Right hindlimb (tissue), 1 donor: ENCODE measurements around the gene ACLY.

ENCODE experiments used
- DNase-seq: peaks from one replicate; pipeline ENCODE4 v3.0.0-alpha.2; 2018

Gene ACLY

GRCh38 chr17:41918314-41919164 is at the start of gene ACLY:
Gene ACLY (minus strand): TSS chr17:41918951. CDS start chr17:41913873, 5,078 bp downstream.
- DNase-seq: peak; percentile 98

DNA sequence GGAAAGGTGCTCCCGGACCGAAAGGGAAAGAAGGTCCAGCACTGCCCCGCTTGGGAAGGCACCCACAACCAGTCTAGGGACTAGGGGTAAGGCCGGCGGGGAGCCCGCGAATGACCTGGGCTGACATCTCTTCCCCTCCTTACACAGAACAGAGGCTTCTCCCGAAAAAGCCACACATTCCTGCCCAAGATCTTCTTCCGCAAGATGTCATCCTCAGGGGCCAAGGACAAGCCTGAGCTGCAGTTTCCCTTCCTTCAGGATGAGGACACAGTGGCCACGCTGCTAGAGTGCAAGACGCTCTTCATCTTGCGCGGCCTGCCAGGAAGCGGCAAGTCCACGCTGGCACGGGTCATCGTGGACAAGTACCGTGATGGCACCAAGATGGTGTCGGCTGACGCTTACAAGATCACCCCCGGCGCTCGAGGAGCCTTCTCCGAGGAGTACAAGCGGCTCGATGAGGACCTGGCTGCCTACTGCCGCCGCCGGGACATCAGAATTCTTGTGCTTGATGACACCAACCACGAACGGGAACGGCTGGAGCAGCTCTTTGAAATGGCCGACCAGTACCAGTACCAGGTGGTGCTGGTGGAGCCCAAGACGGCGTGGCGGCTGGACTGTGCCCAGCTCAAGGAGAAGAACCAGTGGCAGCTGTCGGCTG is 49.3 kb upstream of the ACLY start:
- no peak for DNase-seq

DNA sequence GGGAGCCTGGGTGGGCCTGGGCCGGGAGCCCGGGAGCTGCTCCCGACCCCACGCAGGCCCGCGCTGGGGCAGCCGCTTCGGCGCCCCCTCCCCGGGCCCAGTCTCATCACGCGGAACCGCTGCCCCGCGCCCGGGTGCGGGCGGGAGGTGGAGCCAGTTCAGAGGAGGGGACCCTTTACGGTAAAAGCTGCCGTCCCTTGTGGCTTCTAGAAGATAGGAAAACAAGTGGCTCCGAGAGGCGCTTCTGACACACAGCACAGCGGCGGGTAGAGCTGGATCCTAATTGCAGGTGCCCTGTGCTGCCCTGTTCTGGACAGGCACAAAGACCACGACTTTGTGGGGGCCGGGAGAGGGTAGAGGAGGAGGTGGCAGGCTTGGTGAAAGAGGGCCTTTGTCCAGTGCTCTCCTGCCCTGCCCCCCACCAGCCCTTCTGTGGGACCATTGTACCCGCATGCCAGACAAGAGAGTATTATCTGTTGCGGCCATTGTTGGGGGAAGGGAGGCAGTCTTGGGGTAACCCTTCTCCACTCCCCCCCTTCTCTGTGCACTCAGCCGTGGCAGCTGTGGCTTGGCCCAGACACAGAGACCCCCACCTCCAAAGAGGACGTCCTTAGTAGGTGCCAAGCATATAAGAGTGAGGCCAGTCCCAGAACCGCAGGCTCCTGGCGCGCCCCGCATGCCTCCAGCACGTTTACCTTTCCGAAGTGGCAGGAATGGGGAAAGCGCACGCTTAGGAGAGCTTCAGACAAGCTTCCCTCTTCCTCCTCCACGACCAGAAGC is 48.6 kb upstream of the ACLY start:
- DNase-seq: peak; percentile 54

DNA sequence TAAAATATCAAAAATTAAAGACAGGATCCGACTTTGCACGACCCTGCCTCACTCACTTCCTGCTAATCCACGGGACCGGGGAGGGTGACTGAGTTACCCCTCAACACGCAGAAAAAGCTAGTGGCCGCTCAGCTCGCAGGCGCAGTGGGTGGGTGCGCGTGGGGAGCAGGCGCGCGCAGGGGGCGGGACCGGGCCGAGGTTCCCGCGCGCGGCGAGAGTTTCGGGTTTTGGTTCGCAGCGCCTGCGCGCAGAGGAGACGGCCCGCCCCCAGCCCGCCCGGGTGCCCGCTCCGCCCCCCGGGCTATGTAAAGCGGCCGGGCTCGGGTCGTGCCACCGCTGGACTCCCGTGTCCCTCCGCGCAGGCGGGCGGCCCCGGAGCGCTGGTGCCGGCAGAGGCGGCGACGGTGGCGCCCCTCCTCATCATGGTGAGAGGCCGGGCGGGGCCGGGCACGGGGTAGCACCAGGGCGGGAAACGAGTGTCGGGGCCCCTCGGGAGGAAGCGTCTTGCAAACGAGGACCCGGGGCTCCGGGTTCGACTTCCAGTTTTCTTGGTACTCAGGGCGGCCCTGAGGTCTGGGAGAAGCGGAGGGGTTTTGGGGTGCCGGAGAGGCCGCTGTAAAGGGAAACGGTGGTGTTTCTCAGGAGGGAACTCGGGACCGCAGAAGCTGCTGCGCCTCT is 47.9 kb upstream of the ACLY start, which contains the start of gene CNP:
CNP (plus strand) TSS at position 333 of the 678 bp plus-strand sequence; CDS start at position 423, 90 bp downstream.
- DNase-seq: peak; percentile 92

DNA sequence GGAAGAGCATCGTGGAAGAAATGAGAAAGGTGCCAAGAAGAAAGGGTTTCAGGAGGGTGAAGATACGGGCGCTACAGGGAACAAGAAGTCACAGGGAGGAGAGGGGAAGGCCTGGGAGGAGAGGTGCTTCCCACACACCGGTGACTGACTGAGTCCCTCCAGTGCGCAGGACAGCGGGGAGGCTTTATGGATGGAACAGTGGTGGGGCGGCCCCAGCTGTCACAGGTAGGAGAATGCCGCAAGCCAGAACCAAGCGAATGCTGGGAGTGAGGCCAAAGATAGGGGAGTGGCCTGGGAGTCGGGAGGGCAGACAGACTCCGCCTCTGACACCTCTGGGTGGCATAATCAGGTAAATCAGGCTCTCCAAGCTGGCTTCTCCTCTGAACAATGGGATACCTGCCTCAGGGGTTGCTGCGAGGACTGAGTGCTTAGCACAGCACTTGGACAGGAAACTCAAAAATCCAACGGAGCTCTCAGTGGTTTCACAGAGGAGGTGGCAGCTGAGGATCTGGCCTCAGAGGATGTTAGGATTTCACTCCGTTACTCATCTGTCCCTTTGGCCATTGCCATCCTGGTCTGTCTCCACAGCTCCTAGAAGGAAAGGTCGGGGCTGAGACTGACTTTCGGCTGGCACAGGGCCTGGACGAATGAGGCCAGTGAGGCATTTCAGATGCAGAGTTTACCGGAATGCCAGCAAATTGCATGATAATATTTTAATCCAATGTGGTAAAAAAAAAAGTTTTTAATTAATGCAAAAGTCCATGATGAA is 47.1 kb upstream of the ACLY start:
- peak; percentile 55 for DNase-seq

- peak; percentile 88 for DNase-seq
Observed at GRCh38 chr17:41962768-41963434, 44.1 kb upstream of the ACLY start.

DNA sequence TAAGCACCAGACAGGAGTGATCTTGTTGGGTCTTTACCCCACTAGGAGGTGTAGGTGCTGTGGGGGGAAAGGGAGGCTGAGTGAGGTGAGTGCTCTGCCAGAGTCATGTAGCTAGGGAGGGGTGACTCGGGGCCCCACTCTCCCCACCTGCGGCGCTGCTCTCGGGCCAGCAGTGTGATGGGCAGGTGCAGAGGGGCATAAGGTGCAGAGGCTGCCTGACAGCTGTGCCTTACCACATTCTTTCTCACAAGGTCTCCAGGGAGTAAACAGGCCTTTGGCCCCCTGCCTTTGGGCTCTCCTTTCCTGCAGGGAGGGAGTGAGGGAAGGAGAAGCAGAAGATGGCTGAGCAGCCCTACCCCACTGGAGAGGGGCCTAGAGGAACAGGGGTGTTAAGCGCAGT is 43.4 kb upstream of the ACLY start:
- DNase-seq: no peak

DNA sequence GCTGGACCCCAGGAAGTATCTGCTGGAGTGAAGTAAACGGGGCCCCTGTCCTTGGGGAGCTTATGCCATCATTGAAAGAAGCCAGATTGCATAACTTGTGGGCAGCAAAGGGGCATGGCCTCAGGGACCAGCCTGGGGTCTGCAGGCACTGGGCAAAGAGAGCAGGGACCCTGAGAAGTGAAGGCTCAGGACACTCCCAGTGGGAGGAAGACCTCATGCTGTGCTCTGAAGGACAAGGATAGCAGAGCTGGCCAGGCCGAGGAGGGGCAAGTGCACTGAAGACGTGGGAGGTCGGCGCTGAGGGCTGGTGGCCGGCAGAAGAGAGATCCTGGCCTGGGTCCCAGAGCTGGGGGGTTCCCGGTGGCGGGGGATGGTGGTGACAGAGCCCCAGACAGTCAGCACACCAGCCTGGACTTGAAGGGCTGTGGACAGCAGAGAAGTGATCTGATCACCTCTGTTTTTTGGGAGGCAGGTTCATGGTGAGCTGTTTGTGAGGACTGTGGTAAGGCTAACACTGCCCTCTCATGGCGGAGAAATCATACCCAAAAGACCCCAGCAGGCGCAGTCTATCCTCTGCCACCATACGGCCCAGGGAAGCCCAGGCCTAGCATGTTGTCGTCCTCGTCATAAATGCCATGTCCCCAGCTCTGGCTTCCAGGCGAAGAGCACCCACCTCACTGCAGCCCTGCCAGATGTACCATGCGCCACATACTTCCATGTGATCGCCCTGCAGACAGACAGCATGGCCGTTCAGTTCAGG is 40.8 kb upstream of the ACLY start:
- peak; percentile 49 for DNase-seq

- DNase-seq: no peak
Observed at GRCh38 chr17:41959030-41959335, 40.2 kb upstream of the ACLY start.

DNA sequence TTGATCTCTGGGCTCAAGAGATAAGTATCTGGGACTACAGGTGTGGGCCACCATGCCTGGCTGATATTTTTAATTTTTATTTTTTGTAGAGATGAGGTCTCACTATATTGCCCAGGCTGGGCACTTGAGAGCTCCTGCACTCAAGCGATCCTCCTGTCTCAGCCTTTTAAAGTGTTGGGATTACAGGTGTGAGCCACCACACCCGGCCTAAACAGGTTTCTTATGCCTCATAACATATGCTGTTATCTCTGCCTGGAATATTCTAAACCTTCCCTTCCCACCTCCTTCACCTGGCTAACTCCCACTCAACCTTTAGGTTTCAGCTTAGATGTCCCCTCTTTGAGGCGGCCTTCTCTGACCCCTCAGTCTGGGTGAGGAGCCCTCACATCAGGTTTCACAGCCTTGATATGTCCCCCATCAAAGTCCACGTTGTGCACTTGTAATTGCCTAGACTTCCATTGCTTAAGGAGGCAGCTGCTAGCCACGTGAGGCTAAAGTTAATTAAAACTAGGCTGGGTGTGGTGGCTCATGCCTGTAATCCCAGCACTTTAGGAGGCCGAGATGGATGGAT is 39.2 kb upstream of the ACLY start:
- no peak for DNase-seq

GRCh38 chr17:41957031-41957868 is 38.5 kb upstream of the ACLY start:
- DNase-seq: no peak

DNA sequence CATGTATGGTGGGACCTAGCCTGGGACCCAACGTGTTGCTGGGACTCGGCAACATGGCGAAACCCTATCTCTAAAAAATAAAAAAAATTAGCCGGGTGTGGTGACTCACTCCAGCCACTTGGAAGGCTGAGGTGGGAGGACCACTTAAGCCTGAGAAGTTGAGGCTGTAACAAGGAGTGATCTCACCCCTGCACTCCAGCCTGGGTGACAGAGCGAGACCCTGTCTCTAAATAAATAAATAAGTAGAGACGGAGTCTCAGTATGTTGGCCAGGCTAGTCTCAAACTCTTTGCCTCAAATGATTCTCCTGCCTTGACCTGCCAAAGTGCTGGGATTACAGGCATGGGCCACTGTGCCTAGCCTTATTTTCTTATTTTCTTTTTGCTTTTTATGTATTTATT is 37.8 kb upstream of the ACLY start:
- DNase-seq: no peak

- no peak for DNase-seq
Observed at GRCh38 chr17:41948762-41949460, 30.2 kb upstream of the ACLY start.

- DNase-seq: no peak
Observed at GRCh38 chr17:41944943-41945342, 26.2 kb upstream of the ACLY start.

DNA sequence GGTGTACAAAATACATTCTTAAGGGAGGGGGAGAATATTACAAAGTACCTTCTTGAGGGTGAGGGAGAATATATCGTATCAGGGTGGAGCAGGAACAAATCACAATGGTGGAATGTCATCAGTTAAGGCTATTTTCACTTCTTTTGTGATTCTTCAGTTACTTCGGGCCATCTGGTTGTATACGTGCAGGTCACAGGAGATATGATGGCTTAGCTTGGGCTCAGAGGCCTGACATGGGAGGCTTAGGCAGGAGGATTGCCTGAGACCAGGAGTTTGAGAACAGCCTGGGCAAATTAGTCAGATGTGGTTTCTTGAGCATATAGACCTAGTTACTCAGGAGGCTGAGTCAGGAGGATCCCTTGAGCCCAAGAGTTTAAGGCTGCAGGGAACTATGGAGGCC is 24.7 kb upstream of the ACLY start:
- DNase-seq: no peak

DNA sequence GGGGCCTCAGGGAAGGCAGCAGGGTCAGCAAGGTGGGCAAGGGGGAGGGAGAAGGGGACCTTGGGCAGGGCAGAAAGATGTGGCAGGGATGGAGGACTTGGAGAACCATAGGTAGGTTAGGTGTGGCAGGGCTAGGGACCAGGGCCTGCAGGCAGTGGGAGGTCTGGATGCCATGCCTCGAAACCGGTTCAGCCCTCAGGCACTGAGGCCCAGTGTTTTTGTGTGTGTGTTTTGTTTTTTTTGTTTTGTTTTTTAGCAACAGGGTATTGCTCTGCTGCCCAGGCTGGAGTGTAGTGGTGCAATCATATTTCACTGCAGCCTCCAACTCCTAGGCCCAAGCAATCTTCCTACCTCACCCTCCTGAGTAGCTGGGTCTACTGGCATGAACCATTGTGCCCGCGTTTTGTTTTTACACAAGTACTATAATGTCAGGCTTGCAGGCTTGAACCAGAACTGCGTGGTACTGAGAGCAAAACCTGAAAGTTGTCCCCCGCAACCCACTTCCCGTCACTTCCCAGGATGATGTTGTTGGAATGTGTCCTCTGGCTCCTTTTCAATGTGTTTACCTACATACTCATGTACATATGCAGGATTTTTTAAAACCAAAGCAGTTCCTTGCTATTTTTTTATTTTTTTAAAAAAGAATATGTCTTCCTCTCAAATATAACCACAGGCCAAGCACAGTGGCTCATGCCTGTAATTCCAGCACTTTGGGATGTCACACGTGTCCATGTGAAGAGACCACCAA is 24.0 kb upstream of the ACLY start:
- no peak for DNase-seq

DNA sequence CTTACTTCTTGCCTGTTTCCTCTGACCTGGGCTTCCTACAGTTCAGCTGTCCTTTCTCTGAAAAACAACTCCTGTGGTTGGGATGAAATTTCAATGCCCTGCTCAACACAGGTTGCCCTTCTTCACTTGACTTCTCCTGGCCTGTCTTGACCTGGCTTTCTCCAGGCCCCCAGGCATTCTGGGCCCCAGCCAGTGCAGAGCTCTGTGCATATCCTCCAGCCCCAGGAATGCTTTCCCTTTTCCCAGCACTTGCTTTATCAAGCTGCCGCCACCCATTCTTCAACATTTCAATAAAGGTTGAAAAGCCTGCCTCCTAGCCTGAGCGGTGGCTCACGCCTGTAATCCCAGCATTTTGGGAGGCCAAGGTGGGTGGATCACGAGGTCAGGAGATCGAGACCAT is 22.4 kb upstream of the ACLY start:
- DNase-seq: no peak

- DNase-seq: no peak
Observed at GRCh38 chr17:41939693-41940090, 20.9 kb upstream of the ACLY start.
